AG09309 (cell line): ENCODE data around the gene CAMSAP3.
A peak's percentile ranks its signal among the peaks of the same experiment; 100 is the strongest.

Source experiments
- DNase-seq: peaks from one replicate; pipeline ENCODE4 v3.0.0-alpha.2; 2010; ENCODE audit warnings: low read depth
- H3K4me3 ChIP-seq: 2 replicates; pipeline ENCODE4 v1.5.1; 2011; ENCODE audit warnings: mild to moderate bottlenecking, low read depth, low read length, moderate library complexity; ENCODE audit not compliant: control insufficient read depth
- TF ChIP-seq, protein P1 (sequence below): IDR thresholded peaks from 2 replicates; pipeline ENCODE4 v1.5.1; 2011; ENCODE audit warnings: mild to moderate bottlenecking, low read depth, low read length, inconsistent platforms; ENCODE audit not compliant: insufficient read depth, control insufficient read depth; ENCODE audit errors: missing control alignments

CAMSAP3 gene

DNA sequence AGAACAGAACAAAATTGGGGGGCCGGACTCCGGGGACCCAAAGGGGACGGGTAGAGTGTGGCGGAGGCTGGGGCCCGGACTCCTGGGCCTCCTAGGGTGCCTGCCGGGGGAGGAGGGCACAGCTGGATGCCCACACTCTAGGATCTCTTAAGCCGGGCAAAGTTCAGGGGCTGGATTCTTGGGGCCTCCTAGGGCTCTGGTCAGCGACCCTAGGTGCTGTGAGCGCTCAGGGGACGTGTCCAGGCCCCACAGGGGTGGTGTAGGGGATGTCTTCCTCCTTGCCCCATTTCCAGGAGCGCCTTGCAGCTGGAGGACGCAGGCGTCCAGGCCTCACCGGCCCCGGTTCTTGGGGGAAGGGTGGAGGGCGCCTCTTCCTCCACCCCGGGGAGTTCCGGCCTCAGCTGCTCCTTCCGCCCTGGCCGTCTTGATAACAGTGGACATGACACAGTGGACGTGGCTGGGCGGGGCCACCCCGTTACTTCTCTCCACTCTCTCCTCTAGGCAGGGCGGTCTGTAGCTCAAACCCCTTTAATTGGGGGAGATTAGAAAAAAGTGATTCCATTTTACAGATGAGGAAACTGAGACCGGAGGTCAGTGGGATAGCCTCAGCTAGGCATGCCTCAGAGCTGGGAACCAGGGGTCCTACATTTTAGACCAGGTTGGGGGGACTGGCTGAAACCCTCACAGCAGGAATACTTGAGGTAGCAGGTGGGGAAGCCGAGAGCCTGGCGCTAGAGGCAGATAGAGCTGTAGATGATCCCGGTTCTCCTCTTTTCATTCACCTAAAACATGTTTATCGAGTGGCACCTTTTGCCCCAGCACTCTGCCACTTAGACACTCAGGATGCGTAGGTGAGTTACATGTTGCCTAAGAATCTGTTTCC, 42.0 kb downstream of the CAMSAP3 start:
- H3K4me3 ChIP-seq, result peak overlapping the region; percentile 4
- DNase-seq, result no peak
- TF ChIP-seq, protein P1, sequence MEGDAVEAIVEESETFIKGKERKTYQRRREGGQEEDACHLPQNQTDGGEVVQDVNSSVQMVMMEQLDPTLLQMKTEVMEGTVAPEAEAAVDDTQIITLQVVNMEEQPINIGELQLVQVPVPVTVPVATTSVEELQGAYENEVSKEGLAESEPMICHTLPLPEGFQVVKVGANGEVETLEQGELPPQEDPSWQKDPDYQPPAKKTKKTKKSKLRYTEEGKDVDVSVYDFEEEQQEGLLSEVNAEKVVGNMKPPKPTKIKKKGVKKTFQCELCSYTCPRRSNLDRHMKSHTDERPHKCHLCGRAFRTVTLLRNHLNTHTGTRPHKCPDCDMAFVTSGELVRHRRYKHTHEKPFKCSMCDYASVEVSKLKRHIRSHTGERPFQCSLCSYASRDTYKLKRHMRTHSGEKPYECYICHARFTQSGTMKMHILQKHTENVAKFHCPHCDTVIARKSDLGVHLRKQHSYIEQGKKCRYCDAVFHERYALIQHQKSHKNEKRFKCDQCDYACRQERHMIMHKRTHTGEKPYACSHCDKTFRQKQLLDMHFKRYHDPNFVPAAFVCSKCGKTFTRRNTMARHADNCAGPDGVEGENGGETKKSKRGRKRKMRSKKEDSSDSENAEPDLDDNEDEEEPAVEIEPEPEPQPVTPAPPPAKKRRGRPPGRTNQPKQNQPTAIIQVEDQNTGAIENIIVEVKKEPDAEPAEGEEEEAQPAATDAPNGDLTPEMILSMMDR, result no peak

DNA sequence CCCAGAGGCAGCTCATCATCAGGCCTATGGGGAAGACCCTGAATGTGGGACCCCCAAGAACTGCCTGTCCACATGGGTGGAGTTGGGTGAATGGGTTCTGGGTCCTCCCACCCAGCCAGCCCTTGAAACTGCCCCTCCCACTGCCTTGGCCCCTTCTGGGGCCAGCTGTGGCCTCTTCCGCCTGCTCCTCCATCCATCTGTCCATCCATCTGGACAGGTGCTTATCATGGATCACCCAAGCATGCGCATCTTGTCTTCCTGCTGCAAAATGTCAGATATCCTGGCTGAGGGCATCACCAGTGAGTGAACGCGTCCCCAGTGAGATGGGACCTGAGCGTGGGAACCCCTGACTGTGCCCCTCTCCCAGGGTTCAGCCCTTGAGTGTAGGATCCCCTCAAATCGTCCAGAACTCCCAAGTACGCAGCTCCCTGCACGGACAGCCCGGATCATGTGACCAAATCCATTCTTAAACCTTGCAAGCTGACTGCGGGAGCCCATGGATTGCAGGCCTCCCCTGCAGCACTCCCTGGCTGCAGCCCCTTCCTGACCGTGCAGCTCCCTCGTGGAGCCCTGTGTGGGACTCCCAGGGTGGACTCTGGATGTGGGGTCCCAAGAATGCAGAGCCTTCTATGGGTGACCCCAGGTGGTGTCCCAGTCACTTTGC, 43.3 kb downstream of the CAMSAP3 start:
- no peak for DNase-seq
- TF ChIP-seq, protein P1, result no peak

DNA sequence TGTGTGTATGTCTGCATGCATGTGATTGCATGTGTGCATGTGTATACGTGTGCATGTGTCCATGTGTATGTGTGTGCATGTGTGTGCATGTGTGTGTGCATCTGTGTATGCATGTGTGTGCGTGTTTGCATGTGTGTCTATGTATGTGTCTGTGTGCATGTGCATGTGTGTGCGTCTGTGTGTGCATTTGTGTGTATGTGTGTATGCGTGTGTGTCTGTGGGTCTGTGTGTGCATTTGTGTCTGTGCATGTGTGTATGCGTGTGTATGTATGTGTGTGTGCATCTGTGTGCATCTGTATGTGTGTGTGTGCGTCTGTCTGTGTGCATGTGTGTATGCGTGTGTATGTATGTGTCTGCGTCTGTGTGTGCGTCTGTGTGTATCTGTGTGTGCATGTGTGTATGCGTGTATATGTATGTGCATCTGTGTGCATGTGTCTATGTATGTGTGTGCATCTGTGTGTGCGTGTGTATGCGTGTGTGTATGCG, 44.2 kb downstream of the CAMSAP3 start:
- no peak for DNase-seq
- no peak overlapping the region for H3K4me3 ChIP-seq
- TF ChIP-seq, protein P1, result no peak

More for the DNA sequence above, 43.3 kb downstream of the CAMSAP3 start:
- no peak overlapping the region for H3K4me3 ChIP-seq

DNA sequence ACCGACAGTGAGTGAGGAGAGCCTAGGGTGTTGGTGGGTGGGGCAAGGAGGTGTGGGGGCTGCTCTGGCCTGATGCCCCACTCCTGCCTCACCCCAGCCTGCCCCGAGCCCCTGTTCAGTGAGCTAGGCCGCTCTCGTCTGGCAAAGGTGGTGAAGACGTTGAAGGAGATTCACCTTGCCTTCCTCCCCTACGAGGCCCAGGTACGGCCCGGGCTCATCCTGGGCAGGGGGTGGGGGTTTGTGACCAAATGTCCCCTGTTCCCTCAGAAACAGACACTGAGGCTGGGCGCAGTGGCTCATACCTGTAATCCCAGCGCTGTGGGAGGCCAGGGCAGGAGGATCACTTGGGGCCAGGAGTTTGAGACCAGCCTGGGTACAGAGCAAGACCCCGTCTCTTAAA, 45.1 kb downstream of the CAMSAP3 start:
- no peak for DNase-seq
- TF ChIP-seq, protein P1, result no peak

DNA sequence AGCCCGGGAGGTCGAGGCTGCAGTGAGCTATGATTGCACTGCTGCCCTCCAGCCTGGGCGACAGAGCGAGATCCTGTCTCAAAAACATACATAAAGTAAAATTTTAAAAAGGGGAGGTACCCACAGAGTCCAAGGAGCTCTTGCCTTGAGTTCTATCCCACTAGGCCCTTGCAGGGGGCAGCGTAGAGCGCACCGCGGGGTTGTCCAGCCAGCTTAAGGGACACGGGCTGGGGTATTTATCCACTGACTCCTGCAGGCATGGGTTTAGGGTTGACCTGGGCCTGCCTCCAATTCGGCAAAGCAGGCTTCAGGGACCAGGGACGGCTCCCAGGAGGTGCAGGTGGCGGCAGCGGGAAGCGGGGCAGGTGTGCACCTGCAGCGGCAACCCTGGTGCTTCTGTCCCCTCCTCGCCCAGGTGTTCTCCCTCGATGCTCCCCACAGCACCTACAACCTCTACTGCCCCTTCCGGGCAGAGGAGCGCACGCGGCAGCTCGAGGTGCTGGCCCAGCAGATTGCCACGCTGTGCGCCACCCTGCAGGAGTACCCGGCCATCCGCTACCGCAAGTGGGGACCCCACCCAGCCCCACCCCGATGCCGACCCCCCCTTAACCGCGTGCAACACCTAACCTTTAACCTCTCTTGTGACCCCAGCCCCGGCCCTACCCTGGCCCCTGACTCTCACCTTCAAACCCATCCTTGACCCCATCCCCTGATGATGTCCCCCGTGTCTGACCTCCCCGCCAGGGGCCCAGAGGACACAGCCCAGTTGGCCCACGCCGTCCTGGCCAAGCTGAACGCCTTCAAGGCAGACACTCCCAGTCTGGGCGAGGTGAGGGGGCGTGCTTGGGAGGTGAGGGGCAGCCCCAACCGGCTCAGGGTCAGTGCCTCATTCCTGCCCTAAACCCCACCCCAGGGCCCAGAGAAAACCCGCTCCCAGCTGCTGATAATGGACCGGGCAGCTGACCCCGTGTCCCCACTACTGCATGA, 45.9 kb downstream of the CAMSAP3 start:
- no peak for DNase-seq
- no peak overlapping the region for H3K4me3 ChIP-seq
- TF ChIP-seq, protein P1, result no peak

More for the DNA sequence above, 45.1 kb downstream of the CAMSAP3 start:
- H3K4me3 ChIP-seq, result no peak overlapping the region
